HUES6 (cell line): ENCODE data around the gene SEPTIN12.
A peak's percentile ranks its signal among the peaks of the same experiment; 100 is the strongest.
"Not testable (repeated sequence)": the region's sequence is repeated elsewhere in the genome, so short reads cannot be mapped to it uniquely, and the experiment has no call there.

ENCODE experiments used
- H3K27ac ChIP-seq: 2 replicates; pipeline ENCODE4 v1.7.0; 2013; ENCODE audit warnings: low read depth, mild to moderate bottlenecking, low read length, inconsistent platforms
- H3K27me3 ChIP-seq: 2 replicates; pipeline ENCODE4 v1.6.1; 2013; ENCODE audit warnings: low read length; ENCODE audit not compliant: control insufficient read depth, insufficient read depth
- H3K36me3 ChIP-seq: 2 replicates; pipeline ENCODE4 v1.6.1; 2013; ENCODE audit warnings: low read length; ENCODE audit not compliant: control insufficient read depth, insufficient read depth
- H3K4me1 ChIP-seq: 2 replicates; pipeline ENCODE4 v1.6.1; 2013; ENCODE audit warnings: low read length; ENCODE audit not compliant: control insufficient read depth, insufficient read depth
- H3K4me3 ChIP-seq: 2 replicates; pipeline ENCODE4 v1.5.1; 2013; ENCODE audit warnings: low read depth, low read length
- H3K9ac ChIP-seq: one replicate; pipeline ENCODE4 v1.6.1; 2013; ENCODE audit warnings: mild to moderate bottlenecking, low read length
- H3K9me3 ChIP-seq: 2 replicates; pipeline ENCODE4 v1.6.1; 2013; ENCODE audit warnings: low read depth, low read length; ENCODE audit not compliant: control insufficient read depth, insufficient read depth

Gene SEPTIN12

GRCh38 chr16:4748682-4749411, 39.3 kb downstream of the SEPTIN12 start:
- Histone ChIP-seq H3K9ac (no peak overlapping the region), H3K4me3 (no peak overlapping the region), H3K27ac (no peak overlapping the region)

GRCh38 chr16:4747906-4748681, 40.1 kb downstream of the SEPTIN12 start:
- Histone ChIP-seq H3K9ac (no peak overlapping the region), H3K27ac (no peak overlapping the region), H3K9me3 (no peaks in the 10 kb centered on the region)

More at GRCh38 chr16:4748682-4749411, 39.3 kb downstream of the SEPTIN12 start:
- H3K9me3 ChIP-seq = no peaks in the 10 kb centered on the region
- no peaks in the 10 kb centered on the region for H3K4me1 ChIP-seq
- H3K36me3 ChIP-seq = peaks cover 34% of the 10 kb centered on the region
- no peaks in the 10 kb centered on the region for H3K27me3 ChIP-seq

GRCh38 chr16:4746991-4747574, 41.1 kb downstream of the SEPTIN12 start:
- Histone ChIP-seq H3K27me3 (no peaks in the 10 kb centered on the region), H3K4me1 (peaks cover 4% of the 10 kb centered on the region; the same call in 1 of the 2 replicates), H3K36me3 (peaks cover 16% of the 10 kb centered on the region), H3K4me3 (no peak overlapping the region), H3K27ac (no peak overlapping the region), H3K9me3 (no peaks in the 10 kb centered on the region), H3K9ac (no peak overlapping the region)

More at GRCh38 chr16:4747906-4748681, 40.1 kb downstream of the SEPTIN12 start:
- H3K4me3 ChIP-seq = no peak overlapping the region
- peaks cover 27% of the 10 kb centered on the region for H3K36me3 ChIP-seq
- no peaks in the 10 kb centered on the region for H3K27me3 ChIP-seq
- peaks cover 4% of the 10 kb centered on the region; the same call in 1 of the 2 replicates for H3K4me1 ChIP-seq

GRCh38 chr16:4746215-4746614, 41.9 kb downstream of the SEPTIN12 start:
- no peaks in the 10 kb centered on the region for H3K9me3 ChIP-seq
- H3K4me1 ChIP-seq = peaks cover 4% of the 10 kb centered on the region; the same call in 1 of the 2 replicates
- no peaks in the 10 kb centered on the region for H3K27me3 ChIP-seq
- no peak overlapping the region for H3K4me3 ChIP-seq
- H3K36me3 ChIP-seq = peaks cover 8% of the 10 kb centered on the region
- H3K27ac ChIP-seq = no peak overlapping the region
- H3K9ac ChIP-seq = no peak overlapping the region

- Histone ChIP-seq H3K36me3 (peaks cover 2% of the 10 kb centered on the region; the same call in 1 of the 2 replicates), H3K4me1 (peaks cover 4% of the 10 kb centered on the region; the same call in 1 of the 2 replicates), H3K27me3 (no peaks in the 10 kb centered on the region), H3K4me3 (no peak overlapping the region), H3K9ac (no peak overlapping the region), H3K27ac (no peak overlapping the region), H3K9me3 (no peaks in the 10 kb centered on the region)
Observed at GRCh38 chr16:4745274-4745569, 42.9 kb downstream of the SEPTIN12 start.

- 0 out of 2 replicates have a peak, but pooled peaks cover 2% of the 10 kb centered on the region for H3K36me3 ChIP-seq
Observed at GRCh38 chr16:4744555-4745273, 43.4 kb downstream of the SEPTIN12 start.

GRCh38 chr16:4743226-4743878, 44.8 kb downstream of the SEPTIN12 start:
- no peaks in the 10 kb centered on the region for H3K9me3 ChIP-seq
- H3K4me1 ChIP-seq = peaks cover 4% of the 10 kb centered on the region; the same call in 1 of the 2 replicates
- no peak overlapping the region for H3K9ac ChIP-seq
- H3K27me3 ChIP-seq = no peaks in the 10 kb centered on the region
- H3K4me3 ChIP-seq = peak overlapping the region; percentile 31
- H3K27ac ChIP-seq = no peak overlapping the region
- H3K36me3 ChIP-seq = no peaks in the 10 kb centered on the region

More at GRCh38 chr16:4744555-4745273, 43.4 kb downstream of the SEPTIN12 start:
- Histone ChIP-seq H3K27ac (no peak overlapping the region), H3K9ac (no peak overlapping the region), H3K27me3 (no peaks in the 10 kb centered on the region), H3K4me3 (no peak overlapping the region), H3K4me1 (peaks cover 4% of the 10 kb centered on the region; the same call in 1 of the 2 replicates), H3K9me3 (no peaks in the 10 kb centered on the region)

- not testable (repeated sequence) for H3K27ac ChIP-seq, H3K36me3 ChIP-seq, H3K4me1 ChIP-seq, H3K9me3 ChIP-seq, H3K9ac ChIP-seq, H3K4me3 ChIP-seq, H3K27me3 ChIP-seq
Observed at GRCh38 chr16:4738370-4738769, 49.8 kb downstream of the SEPTIN12 start.

GRCh38 chr16:4737545-4737944, 50.6 kb downstream of the SEPTIN12 start:
- Histone ChIP-seq H3K9ac (no peak overlapping the region), H3K4me1 (peaks cover 4% of the 10 kb centered on the region; the same call in 1 of the 2 replicates), H3K9me3 (no peaks in the 10 kb centered on the region), H3K36me3 (no peaks in the 10 kb centered on the region), H3K4me3 (no peak overlapping the region), H3K27me3 (0 out of 2 replicates have a peak, but pooled peaks cover 4% of the 10 kb centered on the region), H3K27ac (no peak overlapping the region)

GRCh38 chr16:4736546-4736945, 51.6 kb downstream of the SEPTIN12 start:
- peaks cover 4% of the 10 kb centered on the region; the same call in 1 of the 2 replicates for H3K36me3 ChIP-seq
- no peaks in the 10 kb centered on the region for H3K9me3 ChIP-seq
- peaks cover 4% of the 10 kb centered on the region; the same call in 1 of the 2 replicates for H3K4me1 ChIP-seq
- no peak overlapping the region for H3K9ac ChIP-seq
- 0 out of 2 replicates have a peak, but pooled peaks cover 4% of the 10 kb centered on the region for H3K27me3 ChIP-seq
- H3K27ac ChIP-seq = no peak overlapping the region
- no peak overlapping the region for H3K4me3 ChIP-seq
